GM18511 (cell line): ENCODE measurements around the gene TTYH1.

ENCODE experiments used
- ATAC-seq: cut with Tn5 transposase; IDR thresholded peaks from one replicate; pipeline ENCODE4 v1.9.1; 2021; ENCODE audit warnings: mild to moderate bottlenecking, moderate library complexity; ENCODE audit not compliant: unreplicated experiment

The TTYH1 gene

DNA sequence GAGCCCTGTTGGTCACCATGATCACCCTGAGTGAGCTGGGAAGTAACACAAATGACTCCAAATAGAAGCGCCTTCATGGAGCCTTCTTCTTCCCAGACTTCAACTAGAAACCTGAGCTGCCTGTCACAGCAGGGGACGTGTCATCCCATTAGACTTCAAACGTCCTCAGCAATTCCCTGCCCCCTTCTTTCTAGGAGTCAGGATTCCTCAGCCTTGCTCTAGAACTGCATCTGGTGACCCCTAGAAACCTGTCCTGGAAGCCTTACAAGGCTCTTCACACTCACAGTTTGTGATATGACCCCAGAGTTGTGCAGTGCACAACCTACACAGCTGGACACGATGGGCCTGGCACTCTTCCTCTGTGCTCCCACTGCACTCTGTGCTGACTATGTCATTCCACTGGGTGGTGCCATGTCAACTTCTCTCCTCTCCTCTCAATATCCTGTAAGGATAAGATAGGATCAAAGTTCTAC lies 23.6 kb upstream of the TTYH1 start:
- ATAC-seq: no peak

GRCh38 chr19:54392105-54392504 lies 23.2 kb upstream of the TTYH1 start:
- no peak for ATAC-seq

DNA sequence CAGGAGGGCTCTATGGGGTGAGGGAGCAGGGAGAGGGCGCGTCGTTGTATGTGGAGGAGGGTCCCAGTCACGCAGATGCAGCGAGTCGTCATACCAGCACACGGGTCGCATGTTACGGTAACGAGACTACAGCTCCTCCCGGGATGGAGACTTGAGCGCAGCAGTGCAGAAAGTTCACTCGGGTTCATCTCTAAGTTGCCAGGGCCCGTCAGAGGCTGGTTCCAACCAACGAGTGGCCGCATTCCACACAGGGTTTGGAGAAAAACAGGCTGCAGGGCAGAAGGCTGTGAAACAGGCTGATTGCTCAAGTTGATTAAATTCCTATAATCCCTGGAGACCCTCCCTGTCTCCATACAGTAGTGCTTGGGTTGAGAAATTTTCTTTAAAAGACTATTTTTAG lies 21.9 kb upstream of the TTYH1 start:
- no peak for ATAC-seq

GRCh38 chr19:54395685-54396084 lies 19.6 kb upstream of the TTYH1 start:
- no peak for ATAC-seq

DNA sequence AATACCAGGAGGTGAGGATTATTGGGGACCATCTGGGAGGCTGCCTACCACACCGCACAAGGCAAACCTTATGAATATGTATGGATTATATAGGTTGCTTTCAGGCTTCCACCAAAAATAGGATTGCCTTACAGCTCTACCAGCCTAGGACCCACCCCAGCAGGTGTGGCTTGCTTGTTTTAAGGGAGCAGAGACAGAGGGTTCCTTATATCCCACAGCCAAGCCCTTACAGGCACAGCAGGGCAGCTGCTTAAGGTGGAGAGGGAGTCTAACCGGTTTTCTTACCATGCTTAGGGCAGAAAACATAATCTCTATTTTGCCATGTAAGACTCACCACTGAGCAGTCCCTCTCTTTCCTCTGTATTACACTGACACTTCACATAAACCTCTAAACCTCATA lies 16.1 kb upstream of the TTYH1 start:
- no peak for ATAC-seq

DNA sequence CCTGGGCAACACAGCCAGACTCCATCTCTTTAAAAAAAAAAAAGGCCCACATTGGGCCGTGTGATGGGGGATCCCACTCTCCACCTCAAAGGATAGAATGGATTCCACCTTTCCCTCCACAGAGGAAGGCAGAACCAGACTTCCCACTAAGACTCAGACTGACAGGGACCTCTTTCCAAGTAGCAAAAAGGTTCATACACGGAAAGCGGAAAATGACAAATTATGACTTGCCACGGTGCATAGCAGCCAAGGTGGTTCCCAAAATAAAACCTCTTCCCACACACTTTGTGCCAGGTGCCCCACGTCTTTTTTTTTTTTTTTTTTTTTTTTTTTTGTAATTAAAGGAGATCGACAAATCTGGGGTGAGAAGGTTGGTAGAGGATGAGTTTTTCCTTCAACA lies 14.4 kb upstream of the TTYH1 start:
- ATAC-seq: no peak

DNA sequence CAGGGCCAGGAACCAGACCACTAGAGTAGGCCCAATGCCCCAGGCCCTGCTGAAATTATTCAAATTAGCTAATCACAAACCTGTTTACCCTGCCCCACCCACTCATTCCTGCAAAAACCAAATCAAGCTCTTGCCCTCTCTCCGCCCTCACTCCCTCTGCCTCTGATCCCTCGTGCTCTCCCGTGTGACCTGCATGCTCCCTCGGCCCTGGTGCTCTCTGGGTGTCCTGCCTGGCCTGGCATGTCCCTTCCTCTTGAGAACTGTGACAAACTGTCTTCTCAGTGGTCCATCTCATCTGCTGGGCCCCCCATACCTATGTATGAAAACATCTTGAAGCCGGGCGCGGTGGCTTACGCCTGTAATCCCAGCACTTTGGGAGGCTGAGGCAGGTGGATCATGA lies 12.2 kb upstream of the TTYH1 start:
- no peak for ATAC-seq

DNA sequence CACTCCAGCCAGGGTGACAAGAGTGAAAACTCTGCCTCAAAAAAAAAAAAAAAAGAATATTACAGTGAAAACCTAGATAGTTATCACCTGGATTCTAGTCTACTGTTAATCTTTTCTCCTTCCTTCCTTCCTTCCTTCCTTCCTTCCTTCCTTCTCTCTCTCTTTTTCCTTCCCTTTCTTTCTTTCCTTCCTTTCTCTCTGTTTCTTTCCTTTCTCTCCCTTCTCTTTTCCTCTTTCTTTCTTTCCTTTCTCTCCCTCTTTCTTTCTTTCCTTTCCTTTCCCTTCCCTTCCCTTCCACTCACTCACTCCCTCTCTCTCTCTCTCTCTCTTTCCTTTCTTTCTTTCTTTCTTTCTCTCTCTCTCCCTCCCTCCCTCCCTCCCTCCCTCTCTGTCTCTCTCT lies 9.6 kb upstream of the TTYH1 start:
- ATAC-seq: no peak

DNA sequence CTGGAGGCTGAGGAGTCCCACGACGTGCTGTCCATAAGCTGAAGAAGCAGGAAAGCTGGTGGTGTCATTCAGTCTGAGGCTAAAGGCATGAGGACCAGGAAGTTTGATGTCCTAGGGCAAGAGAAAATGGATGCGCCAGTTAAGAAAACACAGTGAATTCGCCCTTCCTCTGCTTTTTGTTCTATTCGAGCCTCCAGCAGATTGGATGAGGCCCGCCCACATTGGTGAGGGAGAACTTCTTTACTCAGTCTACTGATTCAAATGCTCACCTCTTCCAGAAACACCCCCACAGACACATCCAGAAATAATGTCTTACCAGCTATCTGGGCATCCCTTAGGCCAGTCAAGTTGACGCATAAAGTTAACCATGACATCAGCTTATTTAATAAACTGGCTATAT lies 7.5 kb upstream of the TTYH1 start:
- no peak for ATAC-seq

DNA sequence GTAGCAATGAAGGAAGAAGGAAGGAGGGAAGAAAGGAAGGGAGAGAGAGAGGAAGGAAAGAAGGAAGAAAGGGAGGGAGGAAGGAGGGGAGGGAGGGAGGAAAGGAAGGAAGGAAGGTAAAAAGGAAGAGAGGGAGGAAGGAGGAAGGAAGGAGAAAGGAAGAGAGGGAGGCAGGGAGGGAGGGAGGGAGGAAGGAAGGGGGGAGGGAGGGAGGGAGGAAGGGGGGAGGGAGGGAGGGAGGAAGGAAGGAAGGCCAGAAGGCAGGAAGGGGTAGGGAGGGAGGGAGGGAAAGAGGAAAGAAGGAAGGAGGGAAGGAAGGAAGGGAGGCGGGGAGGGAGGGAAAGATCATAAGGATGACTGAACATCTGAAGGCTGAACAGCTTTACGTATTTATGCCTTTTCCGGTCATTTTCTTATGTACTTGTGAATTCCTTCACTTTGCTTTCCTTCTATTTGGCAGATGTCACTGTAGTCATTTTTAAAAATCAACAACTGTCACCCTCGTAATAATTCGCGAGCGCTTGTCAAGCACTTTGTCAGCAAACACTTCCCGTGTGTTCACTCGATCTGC lies 6.7 kb upstream of the TTYH1 start:
- no peak for ATAC-seq

GRCh38 chr19:54411033-54411432 lies 4.2 kb upstream of the TTYH1 start:
- ATAC-seq: no peak

- no peak for ATAC-seq
These were observed 2.4 kb upstream of the TTYH1 start for GRCh38 chr19:54412877-54413276.

GRCh38 chr19:54414156-54414555 lies 1.1 kb upstream of the TTYH1 start:
- no peak for ATAC-seq

DNA sequence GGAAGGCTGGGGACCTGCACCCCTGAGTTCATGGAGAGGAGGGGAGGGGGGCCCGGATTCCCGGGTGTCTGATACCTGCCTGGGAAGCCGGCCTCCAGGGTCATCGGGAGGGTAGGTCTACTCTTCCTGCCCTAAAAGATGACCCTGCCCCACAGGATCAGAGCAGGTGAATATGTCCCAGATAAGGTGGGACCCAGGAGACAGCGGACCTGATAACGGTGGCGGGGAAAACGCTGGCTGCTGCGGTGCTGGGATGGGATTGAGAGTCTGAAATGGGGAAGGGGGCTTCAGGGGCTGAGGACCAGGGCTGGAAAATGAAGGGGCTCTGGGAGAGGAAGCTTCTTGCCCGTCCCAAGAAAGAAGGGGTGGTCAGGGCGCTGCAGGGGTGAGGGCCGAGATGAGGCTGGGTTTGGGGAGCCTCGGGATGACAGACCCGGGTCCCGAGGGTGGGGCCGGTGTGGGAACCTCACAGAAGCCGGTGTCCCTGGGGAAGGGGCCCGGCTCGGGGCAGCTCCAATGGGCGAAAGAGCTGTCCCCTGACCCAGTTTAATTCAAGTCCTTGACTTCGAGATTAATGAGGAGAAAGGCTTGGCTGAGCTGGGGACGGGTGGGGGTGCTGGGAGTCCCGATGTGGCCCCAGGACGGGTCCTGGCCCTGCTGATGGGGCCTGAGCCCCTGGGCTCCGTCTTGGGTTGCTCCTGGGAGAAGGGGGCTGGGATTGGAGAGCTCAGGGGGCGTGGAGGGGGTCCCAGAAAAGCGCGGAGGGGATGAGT lies 823 bp downstream of the TTYH1 start:
- no peak for ATAC-seq

DNA sequence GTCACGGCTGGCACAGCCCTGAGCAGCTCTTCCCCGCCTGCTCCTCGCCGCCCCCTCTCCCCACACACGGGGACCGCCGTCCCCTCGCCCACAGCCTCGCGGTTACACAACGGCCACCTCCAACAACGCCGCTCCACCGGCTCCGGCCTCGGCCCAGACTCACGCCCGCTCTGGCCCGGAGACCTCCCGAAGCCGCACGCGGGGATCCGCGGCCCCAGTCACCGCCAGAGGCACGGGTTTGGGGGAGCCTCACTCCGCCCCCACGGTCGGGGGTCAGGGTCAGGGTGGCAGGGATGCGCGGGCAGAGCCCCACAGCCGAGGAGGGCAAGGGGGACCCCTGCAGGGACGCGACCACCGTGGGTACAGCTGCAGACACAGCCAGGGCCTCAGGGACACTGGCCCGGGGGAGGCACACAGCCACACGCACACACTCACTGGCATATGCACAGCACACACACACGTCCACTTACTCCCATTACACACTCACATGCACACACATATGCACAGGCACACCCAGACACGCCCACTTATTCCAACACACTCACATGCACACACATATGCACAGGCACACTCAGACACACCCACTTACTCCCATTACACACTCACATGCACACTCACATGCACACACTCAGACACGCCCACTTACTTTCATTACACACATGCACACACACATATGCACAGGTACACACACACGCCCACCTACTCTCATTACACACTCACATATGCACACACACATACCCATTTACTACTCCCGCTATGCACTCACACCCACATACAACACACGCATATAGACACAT lies 1.6 kb downstream of the TTYH1 start:
- no peak for ATAC-seq

DNA sequence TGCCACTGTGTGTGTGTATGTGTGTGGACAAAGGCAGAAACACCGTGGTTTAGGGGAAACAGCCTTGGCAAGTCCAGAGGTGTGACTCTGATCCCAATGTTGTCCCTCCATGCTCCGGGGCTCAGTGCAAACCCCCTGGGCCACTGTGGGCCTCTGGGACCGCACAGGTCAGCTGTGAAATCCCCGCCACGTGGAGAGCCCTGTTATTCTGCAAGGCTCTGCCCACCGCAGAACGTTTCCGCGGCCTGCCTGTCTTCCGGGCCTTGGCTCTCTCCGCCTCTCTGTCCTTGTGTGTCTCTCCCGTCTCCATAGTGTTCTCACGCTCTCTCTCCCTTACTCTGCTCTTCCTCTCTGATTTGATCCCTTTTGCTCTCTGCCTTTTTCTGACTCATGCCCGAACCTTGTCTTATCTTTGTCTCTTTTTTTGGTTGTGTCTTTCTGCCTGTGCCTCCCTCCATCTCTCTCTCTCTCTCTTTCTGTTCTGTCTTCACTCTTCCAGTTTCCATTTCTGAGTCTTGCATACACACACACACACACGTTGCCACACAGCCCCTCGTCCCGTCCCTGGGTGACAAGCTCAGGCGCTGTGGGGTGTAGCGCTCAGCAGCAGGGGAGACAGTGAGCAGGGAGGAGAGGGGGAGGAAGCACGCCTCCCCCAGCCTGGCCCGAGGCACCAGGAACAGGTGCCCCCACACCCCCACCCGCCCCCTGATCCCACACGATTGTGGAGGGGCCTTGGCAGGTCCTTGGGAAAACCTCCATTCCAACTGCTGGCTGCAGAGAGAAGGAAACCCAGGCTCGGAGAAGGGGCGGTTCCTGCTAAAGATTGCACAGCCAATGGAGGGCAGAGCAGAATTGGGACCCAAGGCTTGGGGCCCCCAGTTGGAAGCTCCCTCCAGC lies 3.0 kb downstream of the TTYH1 start:
- ATAC-seq: no peak

DNA sequence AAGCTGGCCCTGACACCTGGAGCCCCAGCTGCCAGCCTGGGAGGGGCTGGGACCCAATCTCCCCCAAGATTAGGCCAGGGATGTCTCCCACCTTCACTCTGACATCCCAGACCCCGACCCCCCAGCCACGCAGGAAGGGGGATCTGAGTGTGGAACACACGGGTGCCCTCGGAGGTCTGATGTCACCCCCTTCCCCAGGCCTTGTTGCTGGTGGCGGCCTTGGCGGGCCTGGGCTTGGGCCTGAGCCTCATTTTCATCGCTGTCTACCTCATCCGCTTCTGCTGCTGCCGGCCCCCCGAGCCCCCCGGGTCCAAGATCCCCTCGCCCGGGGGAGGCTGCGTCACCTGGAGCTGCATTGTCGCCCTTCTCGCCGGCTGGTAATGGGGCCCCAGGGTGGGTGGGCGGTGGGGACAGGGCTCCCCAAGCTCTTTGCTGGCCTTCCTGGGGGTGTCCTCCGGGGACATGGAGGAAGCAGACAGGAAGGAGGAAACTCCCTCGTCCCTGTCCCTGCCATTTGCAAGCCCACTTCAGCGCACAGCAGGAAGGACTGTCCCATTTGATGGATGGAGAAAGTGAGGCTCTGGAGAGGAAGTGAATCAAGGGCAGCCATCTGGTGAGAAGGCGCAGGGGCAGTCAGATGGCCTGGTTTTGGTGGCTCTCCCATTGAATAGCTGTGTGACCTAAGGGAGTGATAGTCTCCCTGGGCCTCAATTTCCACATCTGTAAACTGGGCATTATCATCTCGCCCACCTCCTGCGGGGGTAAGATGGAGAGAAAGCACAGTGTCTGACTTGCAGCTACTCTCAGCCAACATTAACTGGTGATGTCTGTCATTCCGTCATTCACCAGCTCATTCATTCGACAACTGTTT lies 3.9 kb downstream of the TTYH1 start:
- no peak for ATAC-seq

DNA sequence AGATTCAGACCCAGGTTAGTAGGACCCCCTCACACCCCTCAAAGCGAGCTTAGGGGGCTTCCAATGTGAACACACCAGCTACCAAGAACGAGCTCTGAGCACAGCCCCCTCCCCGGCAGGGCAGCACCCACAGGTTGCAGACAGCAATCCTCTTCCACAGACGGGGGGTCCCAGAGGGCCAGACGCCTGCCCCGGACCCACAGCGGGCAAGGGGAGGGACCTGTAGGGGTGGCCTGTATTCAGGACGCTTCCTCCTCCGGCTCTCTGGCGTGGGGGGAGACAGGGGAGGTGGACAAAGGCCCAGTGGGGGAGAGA lies 4.8 kb downstream of the TTYH1 start:
- no peak for ATAC-seq

DNA sequence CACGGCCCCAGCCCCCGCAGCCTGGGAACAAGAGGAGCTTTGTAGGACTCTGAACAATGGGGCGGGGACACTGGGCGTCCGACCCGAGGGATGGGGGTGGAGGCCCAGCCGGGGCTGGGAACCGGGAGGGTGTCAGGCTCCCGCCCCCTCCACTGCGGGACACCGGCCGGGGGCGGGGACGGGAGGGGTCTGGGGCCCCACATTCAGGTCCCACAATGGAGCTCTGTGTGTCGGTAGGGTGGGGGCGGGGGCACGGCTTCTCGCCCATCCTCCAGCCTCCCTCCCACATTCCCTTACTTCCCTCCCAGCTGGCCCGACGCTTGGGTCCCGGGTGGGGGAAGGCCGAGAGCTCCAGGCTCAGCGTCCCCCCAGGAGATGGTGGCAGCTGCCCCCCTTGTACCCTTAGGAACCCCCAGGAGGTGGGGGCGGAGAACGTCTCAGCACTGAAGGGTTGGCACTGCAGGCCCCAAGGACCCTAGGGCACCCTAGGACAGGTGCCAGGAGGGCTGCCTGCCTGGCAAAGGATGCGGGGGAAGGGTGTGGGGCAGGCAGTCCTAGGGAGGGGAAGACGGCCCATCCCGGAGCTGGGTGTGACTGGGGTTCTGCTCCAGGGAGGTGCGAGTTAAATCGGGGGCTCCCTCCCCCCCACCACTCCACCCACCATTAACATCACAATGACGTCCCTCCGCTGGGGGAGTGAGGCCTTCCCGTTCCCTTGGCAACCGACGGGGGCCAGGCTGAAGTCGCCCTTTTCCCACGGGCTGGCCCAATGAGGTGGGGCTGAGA lies 5.3 kb downstream of the TTYH1 start:
- ATAC-seq: no peak

- no peak for ATAC-seq
These were observed 5.9 kb downstream of the TTYH1 start for GRCh38 chr19:54421169-54421516.
